Measurements from ENCODE around the gene HELQ.

The HELQ gene

GRCh38 chr4:83388313-83388676 lies 67.3 kb downstream of the HELQ start:
- FAIRE-seq (no peak), DNase-seq (ENCODE audit: insufficient read length) (no peak)
- TF ChIP-seq POLR2A (IDR thresholded peaks at IDR 0.05; ENCODE audit: low read depth, low read length) (no peak), POLR2AphosphoS5 (IDR thresholded peaks at IDR 0.05; ENCODE audit: low read depth, low read length) (no peak), TAF1 (IDR thresholded peaks at IDR 0.05; ENCODE audit: borderline replicate concordance, low read depth, low read length) (no peak)

- no peak for DNase-seq (ENCODE audit: insufficient read length)
- TF ChIP-seq POLR2AphosphoS5 (IDR thresholded peaks at IDR 0.05; ENCODE audit: low read depth, low read length) (no peak), TAF1 (IDR thresholded peaks at IDR 0.05; ENCODE audit: borderline replicate concordance, low read depth, low read length) (no peak), POLR2A (IDR thresholded peaks at IDR 0.05; ENCODE audit: low read depth, low read length) (no peak)
- FAIRE-seq: peak; percentile 58
Observed at GRCh38 chr4:83387476-83388312, 67.9 kb downstream of the HELQ start.

GRCh38 chr4:83387012-83387411 lies 68.6 kb downstream of the HELQ start:
- FAIRE-seq: no peak
- DNase-seq (ENCODE audit: insufficient read length): no peak
- TF ChIP-seq POLR2A (IDR thresholded peaks at IDR 0.05; ENCODE audit: low read depth, low read length) (no peak), POLR2AphosphoS5 (IDR thresholded peaks at IDR 0.05; ENCODE audit: low read depth, low read length) (no peak), TAF1 (IDR thresholded peaks at IDR 0.05; ENCODE audit: borderline replicate concordance, low read depth, low read length) (no peak)

- no peak for FAIRE-seq
- DNase-seq (ENCODE audit: insufficient read length): no peak
Observed at GRCh38 chr4:83382850-83383249, 72.8 kb downstream of the HELQ start.

GRCh38 chr4:83381173-83381572 lies 74.5 kb downstream of the HELQ start:
- DNase-seq (ENCODE audit: insufficient read length): no peak
- FAIRE-seq: no peak
- TF ChIP-seq POLR2A (IDR thresholded peaks at IDR 0.05; ENCODE audit: low read depth, low read length) (no peak), POLR2AphosphoS5 (IDR thresholded peaks at IDR 0.05; ENCODE audit: low read depth, low read length) (no peak), TAF1 (IDR thresholded peaks at IDR 0.05; ENCODE audit: borderline replicate concordance, low read depth, low read length) (no peak)

More at GRCh38 chr4:83382850-83383249, 72.8 kb downstream of the HELQ start:
- TF ChIP-seq POLR2AphosphoS5 (IDR thresholded peaks at IDR 0.05; ENCODE audit: low read depth, low read length) (no peak), POLR2A (IDR thresholded peaks at IDR 0.05; ENCODE audit: low read depth, low read length) (no peak), TAF1 (IDR thresholded peaks at IDR 0.05; ENCODE audit: borderline replicate concordance, low read depth, low read length) (no peak)

GRCh38 chr4:83378419-83378818 lies 77.2 kb downstream of the HELQ start:
- FAIRE-seq: no peak
- DNase-seq (ENCODE audit: insufficient read length): no peak
- TF ChIP-seq TAF1 (IDR thresholded peaks at IDR 0.05; ENCODE audit: borderline replicate concordance, low read depth, low read length) (no peak), POLR2AphosphoS5 (IDR thresholded peaks at IDR 0.05; ENCODE audit: low read depth, low read length) (no peak), POLR2A (IDR thresholded peaks at IDR 0.05; ENCODE audit: low read depth, low read length) (no peak)

GRCh38 chr4:83372931-83373330 lies 82.7 kb downstream of the HELQ start:
- FAIRE-seq (no peak), DNase-seq (ENCODE audit: insufficient read length) (no peak)
- TF ChIP-seq TAF1 (IDR thresholded peaks at IDR 0.05; ENCODE audit: borderline replicate concordance, low read depth, low read length) (no peak), POLR2A (IDR thresholded peaks at IDR 0.05; ENCODE audit: low read depth, low read length) (no peak), POLR2AphosphoS5 (IDR thresholded peaks at IDR 0.05; ENCODE audit: low read depth, low read length) (no peak)

GRCh38 chr4:83371936-83372335 lies 83.7 kb downstream of the HELQ start:
- FAIRE-seq: no peak
- no peak for TF ChIP-seq TAF1 (IDR thresholded peaks at IDR 0.05; ENCODE audit: borderline replicate concordance, low read depth, low read length)
- no peak for TF ChIP-seq POLR2A (IDR thresholded peaks at IDR 0.05; ENCODE audit: low read depth, low read length)
- no peak for TF ChIP-seq POLR2AphosphoS5 (IDR thresholded peaks at IDR 0.05; ENCODE audit: low read depth, low read length)
- no peak for DNase-seq (ENCODE audit: insufficient read length)

- TF ChIP-seq TAF1 (IDR thresholded peaks at IDR 0.05; ENCODE audit: borderline replicate concordance, low read depth, low read length): no peak
- TF ChIP-seq POLR2AphosphoS5 (IDR thresholded peaks at IDR 0.05; ENCODE audit: low read depth, low read length): no peak
- no peak for TF ChIP-seq POLR2A (IDR thresholded peaks at IDR 0.05; ENCODE audit: low read depth, low read length)
- FAIRE-seq: no peak
- no peak for DNase-seq (ENCODE audit: insufficient read length)
Observed at GRCh38 chr4:83371235-83371634, 84.4 kb downstream of the HELQ start.

GRCh38 chr4:83370640-83370906 lies 85.0 kb downstream of the HELQ start:
- DNase-seq (ENCODE audit: insufficient read length) (no peak), FAIRE-seq (no peak)
- no peak for TF ChIP-seq TAF1 (IDR thresholded peaks at IDR 0.05; ENCODE audit: borderline replicate concordance, low read depth, low read length)
- TF ChIP-seq POLR2A (IDR thresholded peaks at IDR 0.05; ENCODE audit: low read depth, low read length): no peak
- no peak for TF ChIP-seq POLR2AphosphoS5 (IDR thresholded peaks at IDR 0.05; ENCODE audit: low read depth, low read length)

GRCh38 chr4:83369831-83370639 lies 85.6 kb downstream of the HELQ start:
- TF ChIP-seq POLR2A (IDR thresholded peaks at IDR 0.05; ENCODE audit: low read depth, low read length): no peak
- no peak for FAIRE-seq
- no peak for DNase-seq (ENCODE audit: insufficient read length)

GRCh38 chr4:83364312-83364711 lies 91.3 kb downstream of the HELQ start:
- no peak for FAIRE-seq
- TF ChIP-seq POLR2AphosphoS5 (IDR thresholded peaks at IDR 0.05; ENCODE audit: low read depth, low read length) (no peak), POLR2A (IDR thresholded peaks at IDR 0.05; ENCODE audit: low read depth, low read length) (no peak)
- no peak for DNase-seq (ENCODE audit: insufficient read length)
